VCaP (cell line): Measurements from ENCODE around the gene SRPK2.
"Not testable (repeated sequence)": the region's sequence is repeated elsewhere in the genome, so short reads cannot be mapped to it uniquely, and the experiment has no call there.

Experiments
- H3K27ac ChIP-seq: fragments of 450-650 bp; 2 replicates; pipeline ENCODE4 v1.5.1; 2017
- TF ChIP-seq, protein P1 (sequence below): fragments of 450-650 bp; conservative IDR thresholded peaks from 2 replicates; pipeline ENCODE4 v1.5.1; 2017; ENCODE audit warnings: mild to moderate bottlenecking, moderate library complexity

The SRPK2 gene

DNA sequence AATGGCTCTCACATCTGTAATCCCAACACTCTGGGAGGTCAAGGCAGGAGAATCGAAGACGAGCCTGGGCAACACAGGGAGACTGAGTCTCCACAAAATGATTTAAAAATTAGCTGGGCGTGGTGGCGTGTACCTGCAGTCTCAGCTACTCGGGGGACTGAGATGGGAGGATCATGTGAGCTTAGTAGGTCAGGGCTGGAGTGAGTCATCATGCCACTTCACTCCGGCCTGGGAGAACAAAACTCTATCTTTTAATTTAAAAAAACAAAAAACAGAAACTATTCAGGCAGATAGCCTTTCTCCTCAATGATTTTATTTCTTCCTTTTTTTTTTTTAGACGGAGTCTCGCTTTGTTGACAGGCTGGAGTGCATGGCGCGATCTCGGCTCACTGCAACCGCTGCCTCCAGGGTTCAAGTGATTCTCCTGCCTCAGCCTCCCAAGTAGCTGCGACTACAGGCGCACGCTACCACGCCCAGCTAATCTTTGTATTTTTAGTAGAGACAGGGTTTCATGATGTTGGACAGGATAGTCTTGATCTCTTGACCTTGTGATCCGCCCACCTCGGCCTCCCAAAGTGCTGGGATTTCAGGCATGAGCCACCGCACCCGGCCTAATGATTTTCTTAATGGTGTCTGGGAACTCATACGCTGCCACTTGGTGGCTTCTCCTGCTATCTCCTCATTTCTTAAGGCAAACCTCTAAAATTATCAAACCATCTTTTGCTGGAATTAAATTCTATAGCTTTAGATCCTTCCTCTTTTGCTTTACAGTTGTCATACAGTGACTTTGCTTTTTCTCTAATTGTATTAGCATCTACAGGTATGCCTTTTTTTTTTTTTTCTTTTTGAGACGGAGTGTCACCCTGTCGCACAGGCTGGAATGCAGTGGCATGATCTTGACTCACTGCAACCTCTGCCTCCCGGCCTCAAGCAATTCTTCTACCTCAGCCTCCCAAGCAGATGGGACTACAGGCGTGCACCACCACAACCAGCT, 22.9 kb downstream of the SRPK2 start:
- TF ChIP-seq, protein P1, sequence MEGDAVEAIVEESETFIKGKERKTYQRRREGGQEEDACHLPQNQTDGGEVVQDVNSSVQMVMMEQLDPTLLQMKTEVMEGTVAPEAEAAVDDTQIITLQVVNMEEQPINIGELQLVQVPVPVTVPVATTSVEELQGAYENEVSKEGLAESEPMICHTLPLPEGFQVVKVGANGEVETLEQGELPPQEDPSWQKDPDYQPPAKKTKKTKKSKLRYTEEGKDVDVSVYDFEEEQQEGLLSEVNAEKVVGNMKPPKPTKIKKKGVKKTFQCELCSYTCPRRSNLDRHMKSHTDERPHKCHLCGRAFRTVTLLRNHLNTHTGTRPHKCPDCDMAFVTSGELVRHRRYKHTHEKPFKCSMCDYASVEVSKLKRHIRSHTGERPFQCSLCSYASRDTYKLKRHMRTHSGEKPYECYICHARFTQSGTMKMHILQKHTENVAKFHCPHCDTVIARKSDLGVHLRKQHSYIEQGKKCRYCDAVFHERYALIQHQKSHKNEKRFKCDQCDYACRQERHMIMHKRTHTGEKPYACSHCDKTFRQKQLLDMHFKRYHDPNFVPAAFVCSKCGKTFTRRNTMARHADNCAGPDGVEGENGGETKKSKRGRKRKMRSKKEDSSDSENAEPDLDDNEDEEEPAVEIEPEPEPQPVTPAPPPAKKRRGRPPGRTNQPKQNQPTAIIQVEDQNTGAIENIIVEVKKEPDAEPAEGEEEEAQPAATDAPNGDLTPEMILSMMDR: no peak
- peak overlapping the region; percentile 81 for H3K27ac ChIP-seq

DNA sequence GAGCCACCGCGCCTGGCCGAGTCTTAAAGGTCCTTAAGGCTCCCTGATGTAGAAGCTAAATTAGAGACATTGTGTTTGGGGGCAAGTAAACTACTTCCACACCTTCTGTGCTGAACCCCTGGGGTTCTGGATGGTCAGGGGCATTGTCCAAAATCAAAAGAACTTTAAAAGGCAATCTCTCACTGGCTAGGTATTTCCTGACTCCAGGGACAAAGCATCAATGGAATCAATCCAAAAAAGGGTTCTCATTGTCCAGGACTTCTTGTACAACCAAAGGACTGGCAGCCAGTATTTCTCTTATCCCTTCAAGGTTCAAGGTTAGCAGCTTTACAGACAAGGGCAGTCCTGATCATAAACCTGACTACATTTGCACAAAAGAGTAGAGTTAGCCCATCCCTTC, 24.0 kb downstream of the SRPK2 start:
- H3K27ac ChIP-seq: peak overlapping the region; percentile 81

DNA sequence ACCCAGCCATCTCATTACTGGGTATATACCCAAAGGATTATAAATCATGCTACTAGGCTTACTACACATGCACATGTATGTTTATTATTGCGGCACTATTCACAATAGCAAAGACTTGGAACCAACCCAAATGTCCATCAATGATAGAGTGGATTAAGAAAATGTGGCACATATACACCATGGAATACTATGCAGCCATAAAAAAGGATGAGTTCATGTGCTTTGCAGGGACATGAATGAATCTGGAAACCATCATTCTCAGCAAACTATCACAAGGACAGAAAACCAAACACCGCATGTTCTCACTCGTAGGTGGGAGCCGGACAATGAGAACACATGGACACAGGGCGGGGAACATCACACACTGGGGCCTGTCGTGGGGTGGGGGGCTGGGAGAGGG, 25.1 kb downstream of the SRPK2 start:
- H3K27ac ChIP-seq: not testable (repeated sequence)

More for the DNA sequence above, 24.0 kb downstream of the SRPK2 start:
- TF ChIP-seq, protein P1: no peak

DNA sequence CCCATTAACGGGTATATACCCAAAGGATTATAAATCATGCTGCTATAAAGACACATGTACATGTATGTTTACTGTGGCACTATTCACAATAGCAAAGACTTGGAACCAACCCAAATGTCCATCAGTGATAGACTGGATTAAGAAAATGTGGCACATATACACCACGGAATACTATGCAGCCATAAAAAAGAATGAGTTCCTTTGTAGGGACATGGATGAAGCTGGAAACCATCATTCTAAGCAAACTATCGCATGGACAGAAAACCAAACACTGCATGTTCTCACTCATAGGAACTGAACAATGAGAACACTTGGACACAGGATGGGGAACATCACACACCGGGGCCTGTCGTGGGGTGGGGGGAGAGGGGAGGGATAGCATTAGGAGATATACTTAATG, 26.0 kb downstream of the SRPK2 start:
- H3K27ac ChIP-seq: not testable (repeated sequence)

DNA sequence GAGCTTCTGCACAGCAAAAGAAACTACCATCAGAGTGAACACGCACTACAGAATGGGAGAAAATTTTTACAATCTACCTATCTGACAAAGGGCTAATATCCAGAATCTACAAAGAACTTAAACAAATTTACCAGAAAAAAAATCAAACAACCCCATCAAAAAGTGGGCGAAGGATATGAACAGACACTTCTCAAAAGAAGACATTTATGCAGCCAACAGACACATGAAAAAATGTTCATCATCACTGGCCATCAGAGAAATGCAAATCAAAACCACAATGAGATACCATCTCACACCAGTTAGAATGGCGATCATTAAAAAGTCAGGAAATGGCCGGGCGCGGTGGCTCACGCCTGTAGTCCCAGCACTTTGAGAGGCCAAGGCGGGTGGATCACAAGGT, 26.7 kb downstream of the SRPK2 start:
- not testable (repeated sequence) for H3K27ac ChIP-seq

DNA sequence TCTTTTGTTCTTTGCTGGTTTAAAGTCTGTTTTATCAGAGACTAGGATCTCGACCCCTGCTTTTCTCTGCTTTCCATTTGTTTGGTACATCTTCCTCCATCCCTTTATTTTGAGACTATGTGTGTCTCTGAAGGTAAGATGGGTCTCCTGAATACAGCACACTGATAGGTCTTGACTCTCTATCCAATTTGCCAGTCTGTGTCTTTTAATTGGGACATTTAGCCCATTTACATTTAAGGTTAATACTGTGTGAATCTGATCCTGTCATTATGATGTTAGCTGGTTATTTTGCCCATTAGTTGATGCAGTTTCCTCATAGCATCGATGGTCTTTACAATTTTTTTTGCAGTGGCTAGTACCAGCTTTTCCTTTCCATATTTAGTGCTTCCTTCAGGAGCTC, 28.6 kb downstream of the SRPK2 start:
- H3K27ac ChIP-seq: not testable (repeated sequence)

DNA sequence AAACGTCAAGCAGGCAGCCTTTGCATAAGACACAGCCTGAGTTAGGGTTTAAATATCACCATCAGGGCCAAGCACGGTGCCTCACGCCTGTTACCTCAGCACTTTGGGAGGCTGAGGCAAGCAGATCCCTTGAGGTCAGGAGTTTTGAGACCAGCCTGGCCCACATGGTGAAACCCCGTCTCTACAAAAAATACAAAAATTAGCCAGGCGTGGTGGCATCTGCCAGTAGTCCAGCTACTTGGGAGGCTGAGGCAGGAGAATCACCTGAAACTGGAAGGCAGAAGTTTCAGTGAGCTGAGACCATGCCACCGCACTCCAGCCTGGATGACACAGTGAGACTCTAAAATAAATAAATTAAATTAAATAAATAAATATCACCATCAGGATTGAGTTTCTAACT, 33.0 kb downstream of the SRPK2 start:
- H3K27ac ChIP-seq: no peak overlapping the region
- TF ChIP-seq, protein P1: no peak

DNA sequence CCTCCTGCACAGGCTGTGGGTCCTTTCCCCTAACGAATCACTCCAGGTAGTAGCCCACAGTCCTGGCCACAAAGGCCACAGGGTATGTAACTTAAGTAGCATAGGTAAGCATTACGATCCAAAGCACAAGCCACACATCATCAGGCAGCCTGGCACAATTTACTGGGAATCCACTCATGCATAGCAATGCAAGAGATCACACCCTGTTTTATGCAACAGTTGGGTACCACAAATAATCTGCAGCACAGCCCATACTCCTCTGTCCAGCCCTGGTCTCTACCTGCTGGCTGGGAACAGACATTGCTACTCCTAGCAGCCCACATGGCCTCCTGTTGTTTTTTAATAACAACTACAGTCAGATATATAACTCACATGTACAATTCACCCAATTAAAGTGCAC, 34.3 kb downstream of the SRPK2 start:
- no peak overlapping the region for H3K27ac ChIP-seq
- TF ChIP-seq, protein P1: no peak

DNA sequence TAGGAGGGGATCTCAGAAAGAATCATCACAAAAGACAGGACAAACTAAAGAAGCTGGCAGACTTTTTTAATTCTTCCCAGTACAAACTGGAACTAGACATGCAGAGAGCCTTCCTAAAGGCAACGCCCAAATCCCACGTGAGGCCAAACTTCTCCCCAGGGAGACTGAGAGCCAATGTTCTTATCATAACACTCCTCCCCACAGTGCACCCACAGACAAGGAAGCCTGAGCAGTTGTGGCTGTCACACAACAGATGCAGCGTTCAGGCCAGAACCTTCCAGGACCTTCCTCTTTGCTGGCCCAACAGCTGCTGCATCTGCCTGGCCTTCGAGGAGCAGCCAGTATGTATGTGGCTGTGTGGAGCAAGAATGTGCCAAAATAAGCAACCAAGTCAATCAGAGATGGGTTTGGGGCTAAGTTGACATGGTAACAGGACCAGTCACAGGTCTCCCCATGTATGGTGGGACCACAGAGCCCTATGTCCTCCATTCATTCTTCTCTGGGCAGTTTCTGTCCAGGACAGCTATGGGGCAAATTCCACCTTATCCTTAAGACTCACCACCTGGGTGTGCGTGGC, 34.9 kb downstream of the SRPK2 start:
- no peak overlapping the region for H3K27ac ChIP-seq
- TF ChIP-seq, protein P1: no peak
